ENCODE measurements around the gene FSTL4.

Gene FSTL4

GRCh38 chr5:133149345-133149744, 463.0 kb downstream of the FSTL4 start:
- DNase-seq (ENCODE audit: low read depth in 3 of 3, low spot score in 1 of 3): no peak

DNA sequence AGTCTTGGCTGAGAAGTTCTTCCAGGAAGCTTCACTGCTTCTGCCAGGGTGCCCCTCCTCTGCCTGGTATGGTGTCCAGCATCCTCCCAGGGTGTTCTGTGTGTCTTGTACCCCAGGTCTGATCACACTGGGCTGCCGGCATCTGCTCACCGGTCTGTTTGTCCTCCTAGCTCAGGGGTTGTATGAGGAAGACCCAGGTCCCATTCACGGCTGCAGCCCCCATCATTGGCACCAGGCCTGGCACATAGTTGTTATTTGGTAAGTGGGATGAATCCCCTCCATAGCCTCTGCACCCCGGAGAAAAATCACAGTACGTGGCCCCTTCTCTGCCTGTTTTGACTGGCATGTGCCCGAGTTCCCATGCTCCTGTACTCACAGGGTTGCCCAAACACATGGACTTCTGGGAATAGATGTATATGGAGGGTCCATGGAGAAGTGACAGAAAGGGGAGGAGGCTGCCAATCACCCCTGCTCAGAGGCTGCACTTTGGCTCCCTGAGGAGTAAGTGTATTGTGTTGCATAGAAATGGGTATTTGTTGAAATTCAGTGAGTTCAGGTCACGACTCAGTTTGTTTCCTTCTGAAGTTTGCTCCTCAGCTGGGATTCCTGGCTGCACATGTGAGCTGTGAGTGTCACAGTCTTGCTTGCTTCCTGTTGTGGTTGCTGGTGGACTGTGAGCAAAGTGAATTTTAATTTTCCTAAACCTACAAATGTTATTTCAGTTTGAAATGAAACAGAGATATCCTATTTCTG, 464.4 kb downstream of the FSTL4 start:
- DNase-seq (ENCODE audit: low read depth in 3 of 3, low spot score in 1 of 3): no peak

GRCh38 chr5:133147411-133147810, 464.9 kb downstream of the FSTL4 start:
- DNase-seq (ENCODE audit: low read depth in 3 of 3, low spot score in 1 of 3): no peak
